Natural killer cell (primary cell): ENCODE measurements around the gene MMP24OS. TPM values are rescaled to one million over a fixed set of nuclear protein-coding genes. Genes with fewer than 3 reads are reported as not detected.

ENCODE experiments used
- ATAC-seq, 3 donors: fragments of 150-1000 bp in 2 of 3; fragments of 200-7000 bp in 1 of 3; cut with Tn5 transposase; 1 replicate in 1 of 3; 2 replicates in 2 of 3; pipeline ENCODE4 v1.10.0; 2021; ENCODE audit warnings: mild to moderate bottlenecking in 2 of 3, moderate library complexity in 2 of 3
- DNase-seq, 2 donors: peaks; one replicate each; pipeline versions ENCODE4 v3.0.0 to v3.0.0-alpha.2; 2013 to 2021; ENCODE audit warnings: mixed read lengths in 1 of 2
- H3K27ac ChIP-seq: one replicate; pipeline ENCODE4 v1.5.1; 2013; ENCODE audit warnings: mild to moderate bottlenecking, low read length
- H3K27me3 ChIP-seq: one replicate; pipeline ENCODE4 v1.6.1; 2013; ENCODE audit warnings: low read length; ENCODE audit not compliant: control insufficient read depth, insufficient read depth
- H3K36me3 ChIP-seq: one replicate; pipeline ENCODE4 v1.6.1; 2013; ENCODE audit warnings: low read length; ENCODE audit not compliant: control insufficient read depth, insufficient read depth
- H3K4me1 ChIP-seq: one replicate; pipeline ENCODE4 v1.6.1; 2013; ENCODE audit warnings: low read length; ENCODE audit not compliant: control insufficient read depth, insufficient read depth
- H3K4me3 ChIP-seq: one replicate; pipeline ENCODE4 v1.5.1; 2013; ENCODE audit warnings: low read length
- H3K9me3 ChIP-seq: one replicate; pipeline ENCODE4 v1.6.1; 2013; ENCODE audit warnings: low read length; ENCODE audit not compliant: control insufficient read depth, insufficient read depth
- H3K27ac Mint-ChIP-seq, 2 donors: one replicate each; pipeline ENCODE4 v1.8.0; 2022; ENCODE audit warnings: mild to moderate bottlenecking in 2 of 2, mixed read lengths in 2 of 2, moderate library complexity in 1 of 2
- H3K27me3 Mint-ChIP-seq, 2 donors: one replicate each; pipeline ENCODE4 v1.8.0; 2022; ENCODE audit warnings: low read depth in 2 of 2, mixed read lengths in 2 of 2
- H3K36me3 Mint-ChIP-seq: one replicate; pipeline ENCODE4 v1.8.0; 2022; ENCODE audit warnings: mixed read lengths
- H3K4me1 Mint-ChIP-seq, 2 donors: one replicate each; pipeline ENCODE4 v1.8.0; 2022; ENCODE audit warnings: mixed read lengths in 2 of 2
- H3K4me3 Mint-ChIP-seq: one replicate; pipeline ENCODE4 v1.8.0; 2022; ENCODE audit warnings: mild to moderate bottlenecking, moderate library complexity, mixed read lengths
- H3K9me3 Mint-ChIP-seq, 2 donors: one replicate each; pipeline ENCODE4 v1.8.0; 2022; ENCODE audit warnings: mixed read lengths in 2 of 2
- CTCF ChIP-seq: fragments of 200-600 bp; IDR thresholded peaks from one replicate; pipeline ENCODE4 v1.8.0; 2022; ENCODE audit warnings: antibody characterized with exemption
- WGBS: methylation state at CpG from one replicate; pipeline ENCODE4 v1.1.7; 2013; ENCODE audit warnings: missing lambda C conversion rate; ENCODE audit not compliant: insufficient coverage; 5-methylcytosine and 5-hydroxymethylcytosine counted together
- intact Hi-C: fragments of 100-400 bp; cut with micrococcal nuclease; formaldehyde crosslinking; loops from one replicate; pipeline ENCODE4 v1.14.2; 2022
- total RNA-seq, 4 donors: library from RNA; stranded (reverse); fragments of 120-200 nt in 1 of 4; gene quantifications; one replicate each; pipeline versions ENCODE4 v1.2.3 to v1.2.4, GENCODE V29; 2013 to 2022

MMP24OS gene
- total RNA-seq, 3 donors from 2014 or later (not counting 1 experiment from before 2014, with no cell fraction given): 76.5 to 92.7 (median 86.6) TPM

- Mint-ChIP-seq H3K27ac (peak overlapping the region; percentile 94 to 95), H3K9me3 (no peaks in the 10 kb centered on the region), H3K36me3 (no peaks in the 10 kb centered on the region), H3K27me3 (no peaks in the 10 kb centered on the region), H3K4me1 (peaks cover 24% of the 10 kb centered on the region in 2 donors), H3K4me3 (peak overlapping the region; percentile 83)
- H3K36me3 ChIP-seq: no peaks in the 10 kb centered on the region
- intact Hi-C loops: loop anchor here (10.0 kb wide), 1 partner anchor 363 kb away; the partner anchor contains the start of gene SPAG4
- H3K4me1 ChIP-seq: peaks cover 38% of the 10 kb centered on the region
- 3% methylated on average over 2 of the region's 2 CpGs for whole genome bisulfite sequencing
- DNase-seq (peak; percentile 46 to 79), ATAC-seq (peak; percentile 91 to 94 (median 92))
- H3K27me3 ChIP-seq: no peaks in the 10 kb centered on the region
- no peak overlapping the region for H3K4me3 ChIP-seq
- peak overlapping the region; percentile 89 for H3K27ac ChIP-seq
- H3K9me3 ChIP-seq: no peaks in the 10 kb centered on the region
- TF ChIP-seq CTCF: no peak
Observed at GRCh38 chr20:35252037-35252461, 25.9 kb downstream of the MMP24OS start.

GRCh38 chr20:35251613-35251940 lies 26.3 kb downstream of the MMP24OS start:
- no peaks in the 10 kb centered on the region for H3K36me3 Mint-ChIP-seq
- peak overlapping the region; percentile 83 for H3K4me3 Mint-ChIP-seq
- WGBS: 66% methylated on average over 2 of the region's 2 CpGs
- no peak for ATAC-seq
- no peak overlapping the region for H3K4me3 ChIP-seq
- H3K4me1 ChIP-seq: peaks cover 38% of the 10 kb centered on the region
- peak overlapping the region; percentile 94 to 95 for H3K27ac Mint-ChIP-seq
- H3K9me3 ChIP-seq: no peaks in the 10 kb centered on the region
- intact Hi-C loops: loop anchor here (10.0 kb wide), 1 partner anchor 363 kb away; the partner anchor contains the start of gene SPAG4
- H3K4me1 Mint-ChIP-seq: peaks cover 24% of the 10 kb centered on the region in 2 donors
- H3K27me3 Mint-ChIP-seq: no peaks in the 10 kb centered on the region
- no peaks in the 10 kb centered on the region for H3K36me3 ChIP-seq
- no peak for TF ChIP-seq CTCF
- no peaks in the 10 kb centered on the region for H3K9me3 Mint-ChIP-seq
- no peaks in the 10 kb centered on the region for H3K27me3 ChIP-seq
- no peak for DNase-seq
- peak overlapping the region; percentile 89 for H3K27ac ChIP-seq

GRCh38 chr20:35248641-35249475 lies 29.1 kb downstream of the MMP24OS start:
- intact Hi-C loops: no loop called here
- Mint-ChIP-seq H3K4me1 (peaks cover 24% of the 10 kb centered on the region in 2 donors), H3K9me3 (no peaks in the 10 kb centered on the region), H3K27me3 (no peaks in the 10 kb centered on the region), H3K27ac (no peak overlapping the region), H3K36me3 (no peaks in the 10 kb centered on the region), H3K4me3 (no peak overlapping the region)
- Histone ChIP-seq H3K4me1 (peaks cover 38% of the 10 kb centered on the region), H3K9me3 (no peaks in the 10 kb centered on the region), H3K36me3 (no peaks in the 10 kb centered on the region), H3K27me3 (no peaks in the 10 kb centered on the region), H3K27ac (no peak overlapping the region), H3K4me3 (no peak overlapping the region)
- ATAC-seq: no peak
- no peak for DNase-seq
- 90% methylated on average over 9 of the region's 9 CpGs for WGBS
- TF ChIP-seq CTCF: no peak
